ENCODE results near the gene GNB5.
"Not testable (repeated sequence)": the region's sequence is repeated elsewhere in the genome, so short reads cannot be mapped to it uniquely, and the experiment has no call there.

GNB5 gene

DNA sequence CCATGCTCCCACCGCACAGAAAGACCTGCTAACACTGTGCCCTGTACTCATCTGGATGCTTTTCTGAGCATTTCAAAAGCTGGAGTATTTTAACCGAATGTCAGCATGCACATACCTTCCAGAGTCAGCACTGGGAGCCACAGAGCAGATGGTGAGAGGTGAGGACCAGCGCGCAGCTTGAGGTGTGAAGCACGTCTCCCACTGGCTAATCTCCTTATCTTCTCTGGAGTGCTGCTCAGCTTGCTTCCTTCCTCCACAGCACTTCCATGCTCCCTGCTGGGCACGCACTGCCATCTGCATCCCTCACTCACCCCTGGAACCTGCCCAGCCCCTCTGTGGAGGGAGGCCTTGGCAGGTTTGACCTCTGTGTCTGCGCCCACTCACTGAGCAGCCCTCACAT, at the start of gene GNB5:
Gene GNB5 (minus strand): TSS at position 186 of the 400 bp plus-strand sequence. CDS start 6,716 bp downstream, outside the sequence.
- no peak for DNase-seq

DNA sequence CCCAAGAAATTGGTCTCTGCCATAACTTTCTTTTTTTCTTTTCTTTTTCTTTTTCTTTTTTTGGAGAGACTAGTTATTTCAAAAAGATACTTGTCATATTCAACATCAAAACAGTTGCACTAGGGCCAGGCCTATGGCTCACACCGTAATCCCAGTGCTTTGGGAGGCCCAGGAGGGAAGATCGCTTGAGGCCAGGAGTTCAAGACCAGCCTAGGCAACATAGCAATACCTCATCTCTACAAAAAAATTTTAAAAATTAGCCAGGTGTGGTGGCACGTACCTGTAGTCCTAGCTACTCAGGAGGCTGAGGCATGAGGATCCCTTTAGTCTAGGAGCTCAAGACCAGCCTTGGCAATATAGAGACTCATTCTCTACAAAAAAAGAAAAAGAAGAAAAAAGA, 49.0 kb upstream of the GNB5 start:
- no peak for DNase-seq

DNA sequence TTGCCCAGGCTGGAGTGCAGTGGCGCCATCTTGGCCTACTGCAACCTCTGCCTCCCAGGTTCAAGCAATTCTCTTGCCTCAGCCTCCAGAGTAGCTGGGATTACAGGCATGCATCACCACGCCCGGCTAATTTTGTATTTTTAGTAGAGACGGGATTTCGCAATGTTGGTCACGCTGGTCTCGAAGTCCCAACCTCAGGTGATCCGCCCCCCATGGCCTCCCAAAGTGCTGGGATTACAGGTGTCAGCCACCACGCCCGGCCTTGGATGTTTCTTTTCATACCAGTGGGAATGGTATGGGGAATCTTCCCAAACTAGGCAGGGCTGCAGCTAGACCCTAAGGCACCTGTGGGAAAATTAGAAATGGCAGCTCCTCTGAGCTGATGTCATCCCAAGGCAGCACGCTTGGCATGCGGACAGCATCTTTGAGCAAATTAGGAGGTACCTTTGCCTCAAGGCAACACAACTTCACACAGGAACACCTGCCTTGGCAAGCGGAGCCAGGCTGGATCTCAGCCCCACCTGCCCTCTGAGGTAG, 47.9 kb upstream of the GNB5 start:
- not testable (repeated sequence) for DNase-seq

DNA sequence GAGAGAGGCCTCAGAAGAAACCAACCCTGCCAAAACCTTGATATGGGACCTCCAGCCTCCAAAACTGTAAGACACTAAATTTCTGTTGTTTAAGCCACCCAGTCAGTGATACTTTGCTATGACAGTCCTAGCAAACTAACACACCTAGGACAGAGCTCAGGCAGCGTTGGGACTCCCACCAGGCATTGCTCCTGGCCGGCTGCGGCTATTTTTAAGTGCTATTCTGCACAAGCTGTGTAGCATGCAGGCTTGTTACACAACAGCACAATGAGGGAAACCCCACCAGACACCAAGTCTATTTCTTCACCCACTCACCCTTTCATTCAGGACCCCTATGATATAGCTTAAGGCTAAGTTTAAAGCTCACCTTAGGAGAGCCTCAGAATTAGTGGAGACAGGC, 47.0 kb upstream of the GNB5 start:
- DNase-seq = no peak

DNA sequence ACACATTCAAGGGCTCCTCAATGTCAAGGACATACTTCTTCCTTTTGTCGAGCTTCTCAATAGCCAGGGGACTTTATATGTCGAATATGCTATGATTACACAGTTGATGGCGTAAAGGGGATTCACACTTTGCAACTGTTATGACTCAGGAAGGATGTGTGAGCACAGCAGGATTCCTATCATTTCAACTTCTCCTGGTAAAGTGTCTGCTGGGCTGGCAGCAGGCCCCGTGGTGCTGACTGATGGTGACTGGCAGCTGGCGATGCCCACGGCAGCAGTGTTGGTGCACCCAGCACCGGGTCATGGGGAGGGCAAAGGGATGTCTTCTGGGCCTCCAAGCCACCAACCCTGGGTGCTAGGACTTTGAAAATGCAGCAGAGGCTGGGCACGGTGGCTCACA, 44.8 kb upstream of the GNB5 start:
- no peak for DNase-seq

DNA sequence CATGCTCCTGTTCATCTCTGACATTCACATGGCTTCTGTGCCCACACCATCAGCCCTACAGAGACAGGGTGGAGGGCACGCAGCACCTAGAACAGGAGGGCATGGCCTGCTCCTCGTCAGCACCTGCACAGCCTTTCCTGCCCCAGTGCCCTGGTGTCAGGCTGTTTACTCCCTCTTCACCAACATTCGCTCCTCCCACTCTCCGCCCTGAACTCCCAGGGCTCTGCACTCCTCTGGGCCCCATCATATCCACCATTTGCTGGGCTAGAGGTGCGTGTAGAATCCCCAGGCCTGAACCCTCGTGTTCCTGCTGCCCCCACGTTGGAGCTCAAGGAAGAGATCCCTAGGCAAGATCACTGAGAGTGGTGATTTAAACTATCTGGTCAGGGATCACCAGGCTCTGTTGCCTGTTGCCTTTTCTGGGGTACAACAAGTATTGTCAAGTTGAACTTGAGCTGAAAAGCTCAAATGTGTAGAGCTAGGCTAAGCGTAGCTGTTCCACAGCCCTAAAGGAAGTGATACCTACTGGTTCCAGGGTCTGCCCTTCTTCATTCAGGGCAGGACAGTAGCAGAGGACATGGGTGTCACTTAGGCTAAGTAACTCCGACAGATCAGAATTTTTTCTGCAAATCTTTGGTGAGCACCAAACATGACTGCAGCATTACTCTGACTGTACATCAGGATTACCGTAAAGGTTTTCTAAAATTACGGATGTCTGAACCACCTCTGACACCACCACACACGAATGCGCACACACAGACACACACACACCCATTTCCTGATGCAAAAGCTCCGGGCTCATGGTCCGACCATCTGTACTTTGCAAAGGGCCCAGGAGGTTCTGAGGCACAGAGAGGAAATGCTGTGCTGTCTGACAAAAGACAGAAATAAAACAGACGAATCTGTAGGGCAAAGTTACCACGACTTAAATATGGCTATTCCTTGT, 43.7 kb upstream of the GNB5 start:
- DNase-seq = no peak

DNA sequence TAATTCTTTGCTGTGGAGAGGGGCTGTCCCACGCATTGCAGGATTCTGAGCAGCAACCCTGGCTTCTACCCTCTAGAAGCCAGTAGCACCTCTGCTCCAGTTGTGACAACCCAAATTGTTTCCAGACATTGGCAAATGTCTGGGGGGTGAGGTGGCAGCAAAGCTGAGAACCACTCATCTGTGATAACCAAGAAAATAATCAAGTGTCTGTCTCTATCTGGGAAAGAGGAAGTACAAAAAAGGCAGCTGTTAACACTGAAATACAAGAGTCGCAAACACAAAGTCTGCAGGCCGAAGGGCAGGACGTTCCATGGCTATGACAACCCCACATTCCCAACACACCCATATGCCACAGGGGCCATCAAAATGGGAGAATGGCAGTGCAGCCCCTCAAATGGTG, 42.2 kb upstream of the GNB5 start:
- no peak for DNase-seq

DNA sequence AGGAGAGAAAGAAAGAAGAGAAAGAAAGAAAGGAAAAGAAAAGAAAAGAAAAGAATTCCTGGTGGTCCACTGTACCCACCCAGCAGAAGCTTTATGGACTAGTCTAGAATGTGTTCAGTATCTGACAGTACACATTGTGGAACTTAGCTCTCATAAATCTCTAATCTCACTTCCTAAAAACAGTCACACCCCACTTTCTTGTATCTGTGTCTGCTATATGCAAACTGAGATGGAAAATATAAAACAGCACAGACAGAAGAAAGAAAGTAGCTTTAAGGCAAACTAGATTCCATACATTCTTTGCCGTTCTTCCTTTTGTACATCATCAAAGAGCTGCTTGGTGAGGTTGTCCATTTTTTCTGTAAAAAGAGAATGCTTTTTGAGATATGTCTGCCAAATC, 41.1 kb upstream of the GNB5 start:
- no peak for DNase-seq

DNA sequence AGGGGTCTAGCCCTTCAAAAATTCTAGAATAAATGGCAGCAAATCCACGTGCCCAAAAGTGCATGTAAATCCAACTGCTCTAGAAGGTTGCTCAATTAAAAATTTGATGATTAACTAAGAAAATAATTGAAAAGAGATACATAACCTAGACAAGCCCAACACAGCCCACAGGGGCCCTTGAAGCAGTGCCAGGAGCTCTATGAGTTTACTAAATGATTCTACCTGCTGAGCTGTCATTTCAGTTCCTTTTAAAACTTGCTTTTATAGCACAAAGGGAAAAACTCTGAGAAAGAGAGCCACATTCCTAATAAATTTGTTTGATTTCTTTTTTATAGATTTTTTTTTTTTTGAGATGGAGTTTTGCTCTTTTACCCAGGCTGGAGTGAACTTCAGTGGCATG, 38.9 kb upstream of the GNB5 start:
- DNase-seq = no peak

DNA sequence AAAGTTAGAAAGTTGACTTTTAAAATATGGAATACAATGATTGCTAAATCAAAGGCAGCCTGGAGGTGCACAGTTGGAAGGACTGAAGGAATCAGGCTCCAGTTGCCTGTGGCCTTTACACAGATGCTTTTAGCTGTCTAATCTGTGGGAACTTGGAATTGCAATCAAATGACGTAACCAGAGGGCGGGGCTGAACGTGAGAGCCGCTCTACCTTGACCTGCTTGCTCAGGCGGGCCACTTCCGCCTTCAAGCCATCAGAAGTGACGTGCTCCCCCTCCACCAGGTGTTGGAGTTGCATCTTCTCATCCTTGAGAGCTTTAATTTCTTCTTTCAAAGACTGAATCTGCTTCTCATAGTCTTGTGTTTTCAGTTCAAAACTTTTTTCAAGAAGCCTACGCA, 37.7 kb upstream of the GNB5 start:
- no peak for DNase-seq

DNA sequence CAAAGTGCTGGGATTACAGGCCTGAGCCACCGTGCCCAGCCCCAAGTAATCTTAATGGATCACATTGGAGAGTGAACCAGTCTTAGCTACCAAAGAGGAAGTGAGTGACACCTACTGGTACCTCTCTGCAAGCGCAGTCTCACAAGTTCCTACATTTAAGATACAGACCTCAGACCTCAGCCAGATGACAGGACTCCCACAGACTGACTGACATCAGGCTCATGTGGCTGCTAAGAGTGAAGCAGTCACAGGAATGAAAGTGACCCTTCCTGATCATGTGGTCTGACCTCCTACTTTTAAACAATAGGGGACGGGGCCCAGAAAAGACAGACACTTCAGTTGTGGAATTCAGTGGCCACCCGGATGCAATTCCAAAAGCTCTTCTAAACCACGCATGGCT, 36.3 kb upstream of the GNB5 start:
- peak; percentile 67 for DNase-seq

DNA sequence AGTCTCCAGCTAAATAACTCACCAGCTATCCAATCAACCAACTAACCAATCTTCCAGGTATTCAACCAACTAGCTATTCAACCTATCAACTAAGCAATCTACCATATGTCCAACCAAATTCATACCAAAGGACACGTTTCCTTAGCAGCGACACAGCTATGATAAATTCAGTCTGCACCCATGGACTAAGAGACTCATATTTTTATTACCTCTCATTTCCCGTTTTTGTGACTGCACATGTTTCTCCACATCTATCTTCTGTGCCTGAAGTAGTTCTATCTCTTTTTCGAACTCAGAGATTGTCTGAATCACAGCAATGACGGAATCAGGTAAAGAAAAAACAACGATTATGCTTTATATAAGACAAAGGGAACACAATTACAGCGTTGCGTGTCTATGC, 34.0 kb upstream of the GNB5 start:
- no peak for DNase-seq

DNA sequence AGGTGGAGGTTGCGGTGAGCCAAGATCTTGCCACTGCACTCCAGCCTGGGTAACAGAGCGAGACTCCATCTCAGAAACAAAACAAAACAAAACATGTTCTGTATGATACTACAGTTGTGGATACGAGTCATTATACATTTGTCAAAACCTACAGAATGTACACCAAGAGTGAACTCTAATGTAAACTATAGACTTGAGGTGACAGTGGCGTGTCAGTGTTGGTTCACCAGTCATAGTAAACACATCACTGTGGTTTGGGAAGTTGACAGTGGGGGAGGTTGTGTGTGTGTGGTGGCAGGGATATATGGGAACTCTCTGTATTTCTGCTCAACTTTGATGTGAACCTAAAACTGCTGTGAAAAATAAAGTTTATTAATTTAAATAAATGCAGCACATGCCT, 33.0 kb upstream of the GNB5 start:
- DNase-seq = no peak

DNA sequence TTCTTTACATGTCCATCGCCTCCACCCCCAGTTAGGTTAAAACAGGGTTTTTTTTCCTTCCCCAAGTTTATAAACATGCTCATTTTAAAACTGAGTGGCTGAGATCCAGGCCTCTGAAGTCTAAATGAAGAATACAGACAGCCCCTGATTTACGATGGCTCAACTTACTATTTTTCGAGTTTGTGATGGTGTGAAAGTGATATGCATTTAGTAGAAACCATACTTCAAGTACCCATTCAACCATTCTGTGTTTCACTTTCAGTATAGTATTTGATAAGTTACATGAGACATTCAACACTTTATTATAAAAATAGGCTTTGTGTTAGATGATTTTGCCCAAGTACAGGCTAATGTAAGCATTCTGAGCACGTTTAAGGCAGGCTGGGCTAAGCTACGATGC, 30.5 kb upstream of the GNB5 start:
- DNase-seq = no peak

DNA sequence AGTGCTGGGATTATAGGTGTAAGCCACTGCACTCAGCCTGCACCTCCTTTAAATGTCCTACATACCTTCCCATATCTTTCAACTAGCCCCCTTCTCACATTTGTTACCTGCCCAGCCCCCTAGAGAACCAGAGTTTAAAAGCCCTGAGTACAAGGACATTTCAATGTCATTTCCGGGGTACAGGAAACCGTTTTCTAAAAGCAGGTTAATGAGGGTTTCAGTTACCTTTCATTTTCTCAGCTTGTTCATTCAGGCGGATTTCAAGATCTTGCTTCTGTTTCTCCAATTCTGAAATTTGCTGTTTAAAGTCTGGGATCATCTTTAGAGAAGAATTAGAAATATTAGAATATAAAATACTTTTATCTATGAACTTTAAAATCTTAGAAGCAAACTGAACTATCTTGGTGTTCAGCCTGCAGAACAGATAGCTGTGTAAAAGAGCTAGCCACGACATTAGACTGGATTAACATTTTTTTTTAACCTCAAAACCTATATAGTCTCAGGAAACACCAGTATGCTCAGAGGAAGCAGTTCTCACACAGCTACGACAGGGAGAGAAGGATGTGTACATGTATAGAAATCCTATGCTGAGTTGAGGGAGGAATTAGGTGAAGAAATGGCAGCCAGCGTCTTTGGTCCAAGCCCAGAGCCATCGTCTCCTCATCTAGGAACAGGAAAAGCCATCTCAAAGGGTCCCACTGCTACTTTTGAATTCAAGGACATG, 29.9 kb upstream of the GNB5 start:
- no peak for DNase-seq

DNA sequence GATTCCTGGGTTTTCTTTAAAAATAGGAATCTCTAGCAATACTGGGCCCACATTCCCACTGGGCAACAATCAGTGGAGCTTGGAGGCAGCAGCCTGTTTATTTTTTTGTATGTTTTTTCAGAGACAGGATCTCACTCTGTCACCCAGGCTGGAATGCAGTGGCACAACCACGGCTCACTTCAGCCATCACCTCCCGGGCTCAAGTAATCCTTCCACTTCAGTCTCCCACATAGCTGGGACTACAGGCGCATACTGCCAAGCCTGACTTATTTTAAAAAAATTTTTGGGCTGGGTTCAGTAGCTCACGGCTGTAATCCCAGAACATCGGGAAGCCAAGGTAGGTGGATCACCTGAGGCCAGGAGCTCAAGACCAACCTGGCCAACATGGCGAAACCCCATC, 29.1 kb upstream of the GNB5 start:
- DNase-seq = no peak

DNA sequence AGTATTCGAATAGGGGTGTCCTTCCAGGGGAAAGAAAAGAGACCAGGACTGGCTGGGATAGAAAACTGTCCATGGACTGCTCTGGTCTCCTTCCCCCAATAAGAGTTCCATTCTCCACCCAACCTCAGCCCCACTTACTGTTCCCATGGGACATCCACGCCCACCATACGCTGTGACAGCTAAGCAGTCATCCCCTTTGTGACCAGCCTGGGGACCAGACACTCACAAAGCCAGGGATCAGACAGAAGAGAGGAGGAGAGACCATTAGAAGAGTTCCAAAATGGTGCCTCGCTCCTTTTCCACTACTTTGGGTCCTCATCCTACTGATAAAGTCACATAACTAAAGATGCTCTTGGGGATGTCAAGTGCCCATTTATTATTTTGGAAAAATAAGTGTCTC, 27.6 kb upstream of the GNB5 start:
- no peak for DNase-seq

DNA sequence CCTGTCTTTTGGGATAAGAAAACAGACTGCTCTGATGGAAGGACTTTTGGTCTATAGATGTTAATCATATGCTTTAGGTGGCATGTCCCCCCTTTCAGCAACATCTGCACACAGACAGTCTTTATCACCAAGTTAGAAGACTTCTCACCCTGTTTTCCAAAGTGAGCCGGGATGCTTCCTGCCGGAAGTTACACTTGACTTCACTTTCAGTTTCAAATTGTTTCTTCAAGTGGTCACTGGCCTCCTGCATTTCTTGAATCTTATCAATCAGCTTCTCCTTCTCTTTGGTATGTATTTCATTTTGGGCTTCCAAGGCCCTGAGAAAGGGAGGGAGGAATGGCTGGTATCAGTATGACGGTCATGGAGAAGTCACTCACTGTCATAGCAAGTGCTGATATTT, 27.2 kb upstream of the GNB5 start:
- DNase-seq = no peak

DNA sequence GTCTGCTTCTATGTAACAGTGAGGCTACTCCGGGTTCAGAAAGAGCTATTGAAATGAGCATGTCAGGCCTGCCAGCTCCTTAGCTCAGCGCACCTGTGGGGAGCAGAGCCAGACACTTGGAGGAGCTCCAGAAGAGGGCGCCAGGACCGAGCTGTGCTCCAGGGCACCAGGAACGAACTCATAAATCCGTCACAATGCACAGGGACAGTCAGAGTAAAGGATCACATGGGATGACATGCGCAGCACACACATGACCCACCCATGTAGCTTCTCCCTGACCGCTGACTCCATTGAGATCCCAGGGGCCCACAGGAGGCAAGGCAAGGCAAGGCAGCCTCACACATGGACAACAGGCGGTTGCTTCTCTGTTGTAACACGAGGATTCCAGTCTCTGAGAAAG, 26.0 kb upstream of the GNB5 start:
- DNase-seq = no peak

DNA sequence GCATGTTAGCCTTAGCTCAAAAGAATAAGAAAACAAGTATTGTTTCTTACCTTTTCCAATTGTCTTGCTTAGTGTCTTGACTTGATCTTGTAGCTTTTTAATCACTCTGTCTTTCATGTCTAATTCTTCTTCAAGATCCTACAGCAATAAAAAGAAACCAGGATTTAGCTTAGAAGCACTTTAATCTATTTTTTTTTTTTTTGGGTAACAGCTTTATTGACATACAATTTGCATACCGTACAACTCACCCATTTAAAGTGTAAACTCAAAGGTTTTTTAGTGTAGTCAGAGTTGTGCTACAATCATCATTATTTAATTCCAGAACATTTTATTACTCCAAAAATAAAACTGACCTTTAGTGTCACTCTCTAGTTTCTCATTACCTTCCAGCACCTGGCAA, 23.4 kb upstream of the GNB5 start:
- DNase-seq = no peak

DNA sequence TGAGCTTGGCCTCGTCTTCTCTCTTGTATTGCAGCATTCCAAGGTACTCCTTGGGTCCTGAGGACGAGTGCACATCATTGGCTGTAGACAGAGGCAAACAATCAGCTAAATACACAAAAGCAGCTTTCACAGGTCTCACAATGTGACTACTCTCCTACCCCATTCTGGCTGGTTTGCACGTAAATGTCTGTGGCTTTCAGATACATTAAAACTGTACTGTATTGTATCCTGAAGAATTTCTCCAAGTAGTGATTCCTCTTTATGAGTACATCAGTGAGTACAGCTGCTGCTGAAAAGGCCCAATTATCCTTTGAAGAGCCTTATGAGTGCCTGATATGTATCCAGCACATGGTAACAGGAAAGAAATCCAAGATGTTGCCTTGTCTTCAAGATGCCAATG, 22.0 kb upstream of the GNB5 start:
- no peak for DNase-seq

DNA sequence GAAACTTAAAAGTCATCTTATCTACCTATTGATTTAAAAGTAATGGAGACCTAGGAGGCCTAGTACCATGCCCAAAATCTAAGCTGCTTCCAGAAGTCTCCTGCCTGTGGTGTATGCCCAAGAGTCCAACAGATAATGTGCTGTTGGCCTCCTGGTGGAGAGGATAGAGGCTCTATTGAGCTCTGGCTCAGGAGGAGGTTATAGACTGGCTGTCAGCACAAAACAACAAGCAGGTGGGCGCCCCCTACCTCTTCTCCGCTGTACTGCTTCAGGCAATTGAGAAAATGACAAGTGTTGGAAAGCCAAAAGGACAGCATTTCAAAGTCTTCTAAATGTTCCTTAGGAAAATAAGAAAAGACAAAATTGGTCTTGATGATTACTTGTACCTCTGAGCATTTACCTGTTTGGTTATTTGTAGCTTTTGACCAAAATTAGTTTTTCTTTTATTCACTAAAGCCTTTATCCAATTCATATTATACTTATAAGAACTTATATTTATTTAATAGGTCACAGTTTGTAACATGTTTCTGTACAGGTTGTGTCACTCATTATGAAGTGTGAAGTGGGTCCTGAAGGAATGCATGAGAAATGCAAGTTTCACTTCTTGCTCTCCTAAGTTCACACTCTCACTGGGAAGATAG, 17.2 kb upstream of the GNB5 start:
- peak; percentile 75 for DNase-seq

DNA sequence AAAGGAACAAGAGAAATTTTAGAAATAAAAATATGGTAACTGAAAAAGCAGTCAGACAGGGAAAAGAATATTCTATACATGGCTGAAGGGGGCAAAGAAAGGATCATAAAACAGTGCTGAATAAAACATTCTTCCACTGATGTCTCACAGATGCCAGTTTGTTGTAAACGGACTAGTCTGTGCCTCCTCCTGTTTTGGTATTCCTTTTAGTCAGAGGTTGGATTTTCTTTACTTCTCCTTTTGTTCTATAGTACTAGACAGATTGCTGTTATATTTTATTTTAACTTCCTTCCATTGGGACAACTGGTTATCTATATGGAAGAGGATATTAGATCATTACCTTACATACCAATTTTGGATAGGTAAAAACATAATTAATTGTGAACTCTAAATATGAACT, 16.0 kb upstream of the GNB5 start:
- DNase-seq = no peak

DNA sequence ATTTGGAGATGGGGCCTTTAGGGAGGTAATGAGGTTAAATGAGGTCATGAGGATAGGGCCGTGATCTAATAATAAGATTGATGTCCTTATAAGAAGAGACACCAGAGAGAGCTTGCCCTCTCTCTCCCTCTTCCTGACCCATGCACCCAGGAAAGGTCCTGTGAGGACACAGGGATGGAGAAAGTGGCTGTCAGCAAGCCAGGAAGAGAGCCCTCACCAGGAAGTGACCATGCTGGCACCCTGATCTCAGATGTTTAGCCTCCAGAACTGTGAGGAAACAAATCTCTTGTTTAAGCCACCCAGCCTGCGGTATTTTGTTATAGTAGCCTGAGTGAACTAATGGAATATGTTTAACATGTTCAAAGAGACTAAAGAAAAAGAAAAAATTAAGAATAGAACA, 15.3 kb upstream of the GNB5 start:
- DNase-seq = no peak

All from activated CD8-positive, alpha-beta memory T cell treated with anti-CD3 and anti-CD28 coated beads, Interleukin-2, amount 50 U/mL, for 4 hours (primary cell).